IMR-90 (cell line): Measurements from ENCODE around the gene VASN. TPM values are rescaled to one million over a fixed set of nuclear protein-coding genes. Genes with fewer than 3 reads are reported as not detected.

Source experiments
- ATAC-seq: fragments of 200-7000 bp; cut with Tn5 transposase; 2 replicates; pipeline ENCODE4 v1.9.1; 2020; ENCODE audit warnings: low read depth, mild to moderate bottlenecking, moderate library complexity
- BruUV-seq: library from RNA; stranded (reverse); fragments of 400-500 nt; replicated peaks from 2 replicates; lab custom pipeline; 2021; lab: Mats Ljungman, UMichigan
- CTCF ChIA-PET: fragments of 300-600 bp; formaldehyde crosslinking; extraction: SDS; loops from one replicate; lab custom pipeline; 2021; ENCODE audit warnings: antibody characterized with exemption; lab: Yijun Ruan, JAX
- POLR2A ChIA-PET: fragments of 300-600 bp; sonication (Branson Sonifier 250); formaldehyde crosslinking; loops from one replicate; lab custom pipeline; 2022; ENCODE audit warnings: antibody characterized with exemption; ENCODE audit not compliant: unreplicated experiment; lab: Charles Lee
- DNase-seq: peaks from one replicate; pipeline ENCODE4 v3.0.0; 2013
- H2AFZ ChIP-seq: replicated peaks from 2 replicates; pipeline ENCODE3; 2013; ENCODE audit warnings: low read length, mild to moderate bottlenecking; ENCODE audit not compliant: poor library complexity
- H2AK5ac ChIP-seq: 2 replicates; pipeline ENCODE4 v1.6.1; 2013; ENCODE audit warnings: low read depth, low read length, inconsistent platforms
- H2AK9ac ChIP-seq: replicated peaks from 2 replicates; pipeline ENCODE3; 2013; ENCODE audit warnings: mild to moderate bottlenecking, low read depth, low read length, moderate library complexity; ENCODE audit not compliant: poor library complexity
- H2BK120ac ChIP-seq: 2 replicates; pipeline ENCODE4 v1.6.1; 2013; ENCODE audit warnings: low read depth, low read length, inconsistent platforms
- H2BK15ac ChIP-seq: 3 replicates; pipeline ENCODE4 v1.6.1; 2013; ENCODE audit warnings: low read depth, low read length, inconsistent platforms
- H2BK20ac ChIP-seq: 2 replicates; pipeline ENCODE4 v1.6.1; 2013; ENCODE audit warnings: low read depth, mild to moderate bottlenecking, inconsistent platforms, low read length, moderate library complexity
- H2BK5ac ChIP-seq: 2 replicates; pipeline ENCODE4 v1.6.1; 2013; ENCODE audit warnings: mild to moderate bottlenecking, low read depth, low read length, inconsistent platforms; ENCODE audit not compliant: poor library complexity, severe bottlenecking
- H3K14ac ChIP-seq: replicated peaks from 2 replicates; pipeline ENCODE4 v1.6.1; 2013; ENCODE audit warnings: low read depth, low read length, inconsistent platforms
- H3K18ac ChIP-seq: 2 replicates; pipeline ENCODE4 v1.6.1; 2013; ENCODE audit warnings: low read depth, low read length, control low read depth
- H3K23ac ChIP-seq: 2 replicates; pipeline ENCODE4 v1.6.1; 2013; ENCODE audit warnings: low read depth, low read length, inconsistent platforms
- H3K27ac ChIP-seq: 2 replicates; pipeline ENCODE4 v1.5.1; 2013; ENCODE audit warnings: mild to moderate bottlenecking, control low read depth, low read length; ENCODE audit not compliant: insufficient read depth
- H3K27me3 ChIP-seq: 2 replicates; pipeline ENCODE4 v1.6.1; 2013; ENCODE audit warnings: low read length; ENCODE audit not compliant: control insufficient read depth, insufficient read depth
- H3K36me3 ChIP-seq: 2 replicates; pipeline ENCODE4 v1.6.1; 2013; ENCODE audit warnings: low read length, mixed read lengths; ENCODE audit not compliant: control insufficient read depth, insufficient read depth
- H3K4ac ChIP-seq: 2 replicates; pipeline ENCODE4 v1.6.1; 2013; ENCODE audit warnings: low read depth, low read length, inconsistent platforms
- H3K4me1 ChIP-seq: 2 replicates; pipeline ENCODE4 v1.6.1; 2013; ENCODE audit warnings: low read length, mixed read lengths; ENCODE audit not compliant: control insufficient read depth, insufficient read depth
- H3K4me2 ChIP-seq: 2 replicates; pipeline ENCODE4 v1.6.1; 2013; ENCODE audit warnings: low read depth, mild to moderate bottlenecking, control low read depth, low read length, moderate library complexity
- H3K4me3 ChIP-seq: 2 replicates; pipeline ENCODE4 v1.5.1; 2013; ENCODE audit warnings: low read depth, mild to moderate bottlenecking, control low read depth, low read length, moderate library complexity; ENCODE audit not compliant: insufficient read depth
- H3K56ac ChIP-seq: 2 replicates; pipeline ENCODE4 v1.6.1; 2013; ENCODE audit warnings: low read length, inconsistent platforms; ENCODE audit not compliant: insufficient read depth; ENCODE audit errors: extremely low read depth
- H3K79me1 ChIP-seq, 2 experiments: 2 replicates each; pipeline ENCODE4 v1.6.1; 2013; ENCODE audit warnings: low read length in 2 of 2, inconsistent platforms in 1 of 2, low read depth in 1 of 2
- H3K9ac ChIP-seq: 2 replicates; pipeline ENCODE4 v1.6.1; 2013; ENCODE audit warnings: low read depth, low read length, control low read depth
- H3K9me1 ChIP-seq: 2 replicates; pipeline ENCODE4 v1.6.1; 2013; ENCODE audit warnings: low read length, inconsistent platforms; ENCODE audit not compliant: insufficient read depth
- H3K9me3 ChIP-seq: 2 replicates; pipeline ENCODE4 v1.6.1; 2013; ENCODE audit warnings: low read length; ENCODE audit not compliant: control insufficient read depth, insufficient read depth
- H4K20me1 ChIP-seq: 2 replicates; pipeline ENCODE4 v1.6.1; 2013; ENCODE audit warnings: low read length, inconsistent platforms; ENCODE audit not compliant: insufficient read depth
- H4K5ac ChIP-seq: 2 replicates; pipeline ENCODE4 v1.6.1; 2013; ENCODE audit warnings: mild to moderate bottlenecking, low read depth, low read length, control low read depth
- H4K8ac ChIP-seq, 2 experiments: 2 replicates each; pipeline ENCODE4 v1.6.1; 2013; ENCODE audit warnings: low read depth in 2 of 2, low read length in 2 of 2, control low read depth in 1 of 2, inconsistent platforms in 1 of 2
- H4K91ac ChIP-seq: 2 replicates; pipeline ENCODE4 v1.6.1; 2013; ENCODE audit warnings: low read depth, low read length, inconsistent platforms; ENCODE audit not compliant: insufficient read depth
- BHLHE40 ChIP-seq: fragments of 150-350 bp; IDR thresholded peaks from 2 replicates; pipeline ENCODE4 v1.6.1; 2016; ENCODE audit warnings: mild to moderate bottlenecking, low read depth, low read length
- CEBPB ChIP-seq: IDR thresholded peaks from 2 replicates; pipeline ENCODE4 v1.6.1; 2012; ENCODE audit warnings: low read depth, low read length, improper control_type of control experiment
- CHD1 ChIP-seq: IDR thresholded peaks from 2 replicates; pipeline ENCODE4 v1.6.1; 2012; ENCODE audit warnings: low read depth, low read length, improper control_type of control experiment
- FOS ChIP-seq: fragments of 150-350 bp; IDR thresholded peaks from 2 replicates; pipeline ENCODE4 v1.6.1; 2016; ENCODE audit warnings: low read depth, low read length
- MAFK ChIP-seq: IDR thresholded peaks from 2 replicates; pipeline ENCODE4 v1.6.1; 2012; ENCODE audit warnings: low read depth, low read length, improper control_type of control experiment
- MAZ ChIP-seq: IDR thresholded peaks from 2 replicates; pipeline ENCODE4 v1.6.1; 2012; ENCODE audit warnings: low read depth, mild to moderate bottlenecking, low read length, improper control_type of control experiment, moderate library complexity, borderline replicate concordance
- RCOR1 ChIP-seq: IDR thresholded peaks from 2 replicates; pipeline ENCODE4 v1.6.1; 2012; ENCODE audit warnings: mild to moderate bottlenecking, low read length, improper control_type of control experiment; ENCODE audit not compliant: insufficient replicate concordance
- SMC3 ChIP-seq: fragments of 150-350 bp; IDR thresholded peaks from 2 replicates; pipeline ENCODE4 v1.6.1; 2016; ENCODE audit warnings: low read depth, mild to moderate bottlenecking, antibody characterized with exemption, low read length, moderate library complexity
- USF2 ChIP-seq: fragments of 150-350 bp; IDR thresholded peaks from 2 replicates; pipeline ENCODE4 v1.6.1; 2017; ENCODE audit warnings: mild to moderate bottlenecking, antibody characterized with exemption, low read length, low read depth
- whole genome bisulfite sequencing, 2 experiments: methylation state at CpG; one replicate each; pipeline versions ENCODE4 v1.1.5 to v1.1.7; 2013; ENCODE audit warnings: missing lambda C conversion rate in 2 of 2; ENCODE audit not compliant: insufficient read length in 1 of 2; ENCODE audit errors: extremely low coverage in 2 of 2; 5-methylcytosine and 5-hydroxymethylcytosine counted together
- dilution Hi-C: fragments of 300-500 bp; cut with HindIII; formaldehyde crosslinking; loops from one replicate; pipeline ENCODE4 v1.14.3; 2018; ENCODE audit warnings: low sequenced_read_pairs; ENCODE audit not compliant: unreplicated experiment
- in situ Hi-C: fragments of 300-500 bp; cut with MboI; formaldehyde crosslinking; loops from 3 replicates; pipeline ENCODE4 v1.14.3; 2019; ENCODE audit warnings: low sequenced_read_pairs, inconsistent platforms, mixed read lengths
- intact Hi-C: fragments of 100-400 bp; cut with micrococcal nuclease; formaldehyde crosslinking; loops from 2 replicates; pipeline ENCODE4 v1.10.0; 2022
- polyA plus RNA-seq, 3 experiments: library from polyadenylated mRNA; depleted of rRNA; stranded (reverse); fragments of >200 nt; gene quantifications; 2 replicates each; pipeline ENCODE4 v1.2.3, GENCODE V29; 2012; ENCODE audit warnings: low replicate concordance in 1 of 3
- total RNA-seq: library from RNA; depleted of rRNA; stranded (reverse); fragments of >200 nt; gene quantifications from 2 replicates; pipeline ENCODE4 v1.2.3, GENCODE V29; 2012
- TF ChIP-seq, protein P1 (sequence below): fragments of 150-350 bp; IDR thresholded peaks from 2 replicates; pipeline ENCODE4 v1.6.1; 2016; ENCODE audit warnings: low read depth, mild to moderate bottlenecking, low read length, moderate library complexity, borderline replicate concordance

VASN gene
- total and polyA plus RNA-seq, 2 of the 4 experiments (the other 2 are of a cell fraction): 9.3 to 87.2 TPM

- peak overlapping the region; percentile 66 for H2BK120ac ChIP-seq
- peaks cover 33% of the 10 kb centered on the region for H3K4me1 ChIP-seq
- intact Hi-C loops: no loop called here
Measured at GRCh38 chr16:4392382-4393239, 21.0 kb downstream of the VASN start.

More at GRCh38 chr16:4392382-4393239, 21.0 kb downstream of the VASN start:
- H4K20me1 ChIP-seq: no peaks in the 10 kb centered on the region
- peak overlapping the region; percentile 97; the same call in 1 of the 3 replicates for H2BK15ac ChIP-seq
- H2BK20ac ChIP-seq: peak overlapping the region; percentile 80; the same call in 1 of the 2 replicates
- peak overlapping the region; percentile 39 for H3K18ac ChIP-seq
- H3K9ac ChIP-seq: no peak overlapping the region; the same call in 1 of the 2 replicates
- peak overlapping the region; percentile 92 for H2AK5ac ChIP-seq
- in situ Hi-C loops (no loop called here), dilution Hi-C loops (no loop called here)
- ChIA-PET CTCF (interaction anchor here (1.8 kb wide), 1 partner anchor 10 kb away, joined by 13 read pairs; no protein-coding TSS in a partner anchor), POLR2A (no interaction called here)
- peak overlapping the region; percentile 84 for H2AFZ ChIP-seq
- H4K8ac ChIP-seq: peak overlapping the region; percentile 69 to 79
- H3K4ac ChIP-seq: peak overlapping the region; percentile 93
- H4K5ac ChIP-seq: peak overlapping the region; percentile 48
- BruUV-seq: no TSS peak
- no peak overlapping the region for H3K4me2 ChIP-seq
- no peak for TF ChIP-seq CHD1
- TF ChIP-seq USF2: peak; percentile 66; the same call in 1 of the 2 replicates
- no peak for TF ChIP-seq SMC3
- TF ChIP-seq MAFK: no peak
- TF ChIP-seq BHLHE40: no peak
- TF ChIP-seq, protein P1, sequence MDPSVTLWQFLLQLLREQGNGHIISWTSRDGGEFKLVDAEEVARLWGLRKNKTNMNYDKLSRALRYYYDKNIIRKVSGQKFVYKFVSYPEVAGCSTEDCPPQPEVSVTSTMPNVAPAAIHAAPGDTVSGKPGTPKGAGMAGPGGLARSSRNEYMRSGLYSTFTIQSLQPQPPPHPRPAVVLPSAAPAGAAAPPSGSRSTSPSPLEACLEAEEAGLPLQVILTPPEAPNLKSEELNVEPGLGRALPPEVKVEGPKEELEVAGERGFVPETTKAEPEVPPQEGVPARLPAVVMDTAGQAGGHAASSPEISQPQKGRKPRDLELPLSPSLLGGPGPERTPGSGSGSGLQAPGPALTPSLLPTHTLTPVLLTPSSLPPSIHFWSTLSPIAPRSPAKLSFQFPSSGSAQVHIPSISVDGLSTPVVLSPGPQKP: no peak
- TF ChIP-seq MAZ: 0 out of 2 replicates have a peak, but pooled peaks have one; percentile 31
- peak; percentile 25 for TF ChIP-seq RCOR1
- no peak for TF ChIP-seq FOS
- no peak for TF ChIP-seq CEBPB
- peak overlapping the region; percentile 83; the same call in 1 of the 2 replicates for H3K23ac ChIP-seq
- peak overlapping the region; percentile 59 for H2BK5ac ChIP-seq
- no peaks in the 10 kb centered on the region for H3K27me3 ChIP-seq
- H3K79me1 ChIP-seq: peaks cover 0 to 36% of the 10 kb centered on the region in 2 experiments; a peak in 2 of 4 replicates
- H2AK9ac ChIP-seq: peak overlapping the region; percentile 91
- H3K9me1 ChIP-seq: peaks cover 13% of the 10 kb centered on the region
- peak overlapping the region; percentile 57 for H3K27ac ChIP-seq
- no peak overlapping the region for H3K56ac ChIP-seq
- H3K4me3 ChIP-seq: no peak overlapping the region
- ATAC-seq: peak; percentile 64
- WGBS, 2 experiments: 28% methylated on average over 4 of the region's 27 CpGs; no CpG with 5 or more reads in 1 of the 2 experiments
- H3K14ac ChIP-seq: peak overlapping the region; percentile 83
- peak overlapping the region; percentile 88 for H4K91ac ChIP-seq
- no peaks in the 10 kb centered on the region for H3K9me3 ChIP-seq
- peak; percentile 86 for DNase-seq
- peaks cover 7% of the 10 kb centered on the region for H3K36me3 ChIP-seq
